Anterior cingulate cortex (tissue), 58 donors: ENCODE measurements around the gene DEPDC1B.
"Not testable (repeated sequence)": the region's sequence is repeated elsewhere in the genome, so short reads cannot be mapped to it uniquely, and the experiment has no call there.

Experiments
- DNase-seq, 58 donors: peaks; one replicate each; lab custom pipeline; 2025; lab: John Stamatoyannopoulos, UW

The DEPDC1B gene

DNA sequence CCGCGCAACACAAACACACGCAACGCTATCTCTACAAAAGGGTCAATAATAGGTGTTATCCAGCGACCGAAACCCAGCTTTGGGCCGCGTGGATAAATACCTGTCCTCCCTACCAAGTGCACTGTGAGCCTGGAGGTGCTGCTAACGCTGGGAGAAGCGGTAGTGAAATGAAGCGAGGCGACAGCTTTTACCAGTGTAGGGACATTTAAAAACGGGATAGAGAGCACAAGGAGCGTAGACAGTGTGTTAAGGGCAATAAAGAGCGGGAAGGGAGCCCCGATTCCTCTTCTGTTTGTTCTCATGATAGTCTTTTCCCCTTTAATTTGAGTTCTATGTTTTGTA lies 421 bp upstream of the DEPDC1B start:
- peak in 11 of 58 donors; percentile 11 to 69 (median 40) for DNase-seq

DNA sequence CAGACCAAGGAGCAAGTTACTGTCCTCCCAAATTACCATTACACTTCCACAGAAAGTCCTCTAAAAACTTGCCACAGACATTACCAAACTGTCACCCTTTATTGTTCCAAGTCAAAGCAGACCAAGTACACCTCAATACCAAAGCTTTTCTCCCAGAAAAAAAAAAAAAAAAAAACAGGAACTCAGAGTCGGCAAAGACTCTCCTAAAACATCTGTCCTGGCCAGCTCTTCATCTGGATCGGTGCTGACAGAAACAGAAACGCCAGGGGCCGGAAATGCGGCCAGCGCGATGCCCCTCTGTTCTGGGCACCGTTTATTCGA lies 718 bp downstream of the DEPDC1B start:
- no peak for DNase-seq

DNA sequence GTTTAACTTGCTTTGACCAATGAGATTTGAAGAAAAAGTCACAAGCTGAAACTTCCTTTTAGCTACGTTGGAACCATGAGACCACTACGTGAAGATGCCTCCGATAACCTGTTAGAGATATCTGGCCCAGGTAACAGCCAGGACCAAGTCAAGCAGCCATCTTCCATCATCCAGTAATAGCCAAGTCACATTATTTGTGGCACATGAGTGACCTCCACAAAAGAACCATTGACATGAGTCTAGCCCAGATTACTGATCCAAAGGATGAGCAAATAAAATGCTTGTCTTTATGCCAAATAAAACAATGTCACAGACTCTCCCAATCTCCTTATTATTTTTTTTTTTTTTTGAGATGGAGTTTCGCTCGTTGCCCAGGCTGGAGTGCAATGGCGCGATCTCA lies 1.6 kb downstream of the DEPDC1B start:
- DNase-seq: no peak

DNA sequence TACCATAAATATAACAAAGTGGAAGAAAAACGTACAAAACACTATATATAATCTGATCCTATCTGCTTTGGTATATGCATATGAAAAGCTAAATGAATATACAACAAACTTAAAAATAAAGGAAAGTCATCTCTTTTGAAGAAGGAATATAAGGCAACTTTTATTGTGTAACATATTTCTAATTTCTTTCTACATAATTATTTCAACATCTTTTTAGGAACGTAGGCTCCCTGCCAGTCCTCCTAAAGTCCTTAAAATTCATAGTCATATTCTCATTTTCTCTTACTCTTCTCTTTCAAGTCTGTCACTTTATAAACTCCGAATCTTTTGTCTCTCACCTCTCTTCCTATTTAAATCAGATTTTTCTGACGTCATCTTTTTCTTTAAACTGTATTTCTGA lies 9.6 kb downstream of the DEPDC1B start:
- DNase-seq: no peak

DNA sequence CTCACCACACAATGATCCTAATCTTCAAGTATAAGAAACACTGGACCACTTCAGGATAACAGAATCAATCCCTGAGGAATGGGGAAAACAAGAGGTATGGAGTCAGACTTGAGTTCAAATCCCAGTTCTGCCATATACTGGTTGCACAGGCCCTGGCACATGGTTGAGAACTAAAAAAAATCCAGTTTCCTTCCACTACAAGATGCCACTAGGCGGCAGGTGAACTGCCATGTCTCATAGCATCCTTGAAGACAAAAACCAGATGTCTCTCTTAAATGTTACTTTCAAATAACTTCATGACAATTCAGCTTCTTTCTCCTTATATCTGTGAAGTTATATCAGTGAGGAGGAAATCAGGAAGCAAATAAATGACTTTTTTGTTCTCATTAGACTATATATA lies 11.0 kb downstream of the DEPDC1B start:
- DNase-seq: no peak

DNA sequence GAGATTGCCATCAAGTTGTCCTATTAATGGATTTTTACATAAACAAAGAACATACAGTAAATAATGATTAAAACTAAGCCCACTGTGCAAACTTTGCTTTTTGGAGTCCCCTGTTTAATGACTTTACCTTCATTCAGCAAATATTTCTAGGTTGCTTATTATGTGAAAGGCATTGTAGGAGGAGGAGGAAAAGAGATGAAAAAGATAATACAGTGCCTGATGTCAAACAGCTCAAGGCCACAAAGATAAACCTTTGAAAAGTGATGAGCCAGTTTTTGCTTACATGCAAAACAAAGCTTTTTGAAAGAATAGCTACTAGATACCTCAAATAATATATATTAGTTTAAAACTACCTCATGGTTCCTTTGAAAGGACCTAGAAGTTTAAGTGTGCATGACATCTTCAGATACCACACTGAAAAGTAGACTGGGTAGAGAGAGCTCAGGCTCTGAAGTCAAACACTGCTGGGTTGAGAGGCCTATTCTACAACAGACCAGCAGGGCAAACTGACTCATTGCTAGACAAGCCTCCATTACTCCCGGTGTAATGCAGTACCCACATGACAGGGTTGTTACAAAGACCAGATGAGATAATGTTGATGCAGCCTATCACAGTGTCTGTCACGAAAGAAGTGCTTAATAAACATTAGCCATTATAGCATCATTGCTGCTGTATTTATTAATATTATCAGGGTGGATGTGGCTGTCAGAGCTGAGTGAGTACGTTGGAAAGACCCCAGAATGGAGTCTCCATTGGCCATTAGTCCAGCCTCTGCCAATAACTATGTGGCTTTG lies 11.8 kb downstream of the DEPDC1B start:
- no peak for DNase-seq

DNA sequence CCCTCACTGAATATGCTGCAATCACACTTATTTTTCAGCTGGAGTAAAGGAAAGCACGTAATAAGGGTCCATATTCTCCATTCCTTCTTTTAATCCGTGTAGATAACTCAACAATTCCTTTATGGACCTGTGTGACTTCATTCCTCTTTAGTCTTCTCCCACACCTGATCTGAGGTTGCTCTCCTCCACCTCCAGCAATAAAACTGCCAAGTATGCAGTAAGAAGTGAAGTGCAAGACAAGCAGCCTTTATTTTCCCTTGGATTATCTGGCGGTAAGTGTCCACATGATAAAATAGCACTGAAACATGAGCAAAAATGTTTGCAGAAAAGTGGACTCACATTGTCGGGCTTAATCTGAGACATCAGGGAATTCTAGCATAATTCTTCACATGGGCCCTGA lies 13.8 kb downstream of the DEPDC1B start:
- DNase-seq: no peak

DNA sequence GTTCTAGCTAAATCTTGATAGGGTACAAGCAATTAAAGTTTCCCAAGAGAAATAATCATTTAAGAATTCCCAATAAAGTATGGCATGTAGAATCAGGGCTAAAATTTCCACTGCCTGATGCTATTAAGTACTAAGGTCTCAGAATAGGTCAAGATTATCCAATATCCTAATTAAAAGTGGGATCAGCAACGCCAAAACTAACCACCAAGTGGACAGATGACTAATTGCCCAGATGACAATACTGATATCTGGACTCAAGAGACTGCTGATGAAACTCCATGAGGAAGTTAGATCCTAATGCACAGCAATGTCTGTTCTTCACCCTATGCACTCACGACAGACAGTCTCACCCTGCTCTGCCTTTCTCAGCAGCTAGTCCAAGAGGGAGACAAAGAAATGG lies 14.3 kb downstream of the DEPDC1B start:
- DNase-seq: no peak

DNA sequence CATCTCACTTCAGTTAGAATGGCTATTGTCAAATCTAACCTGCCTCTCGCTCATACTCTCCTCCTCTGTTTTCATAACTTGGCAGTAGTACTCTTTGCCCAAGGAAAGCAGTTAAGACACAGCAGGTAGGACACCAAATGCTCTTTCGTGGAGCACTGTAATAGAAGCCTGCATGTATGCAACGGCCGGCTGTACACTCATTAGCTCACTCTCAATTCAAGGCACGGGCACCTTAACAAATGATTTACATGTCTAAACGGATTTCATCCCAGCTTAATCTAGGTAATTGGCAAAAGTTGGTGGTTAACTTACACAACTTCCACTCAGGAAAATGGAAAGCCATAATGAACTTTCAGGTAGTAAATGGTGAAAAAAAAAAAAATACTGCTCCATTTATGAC lies 14.9 kb downstream of the DEPDC1B start:
- no peak for DNase-seq

DNA sequence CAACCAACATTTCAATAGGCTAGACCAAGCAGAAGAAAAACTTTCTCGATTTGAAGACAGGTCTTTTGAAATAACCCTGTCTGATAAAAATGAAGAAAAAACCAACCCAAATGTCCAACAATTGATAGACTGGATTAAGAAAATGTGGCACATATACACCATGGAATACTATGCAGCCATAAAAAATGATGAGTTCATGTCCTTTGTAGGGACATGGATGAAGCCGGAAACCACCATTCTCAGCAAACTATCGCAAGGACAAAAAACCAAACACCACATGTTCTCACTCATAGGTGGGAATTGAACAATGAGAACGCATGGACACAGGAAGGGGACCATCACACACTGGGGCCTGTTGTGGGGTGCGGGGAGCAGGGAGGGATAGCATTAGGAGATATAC lies 18.0 kb downstream of the DEPDC1B start:
- not testable (repeated sequence) for DNase-seq

DNA sequence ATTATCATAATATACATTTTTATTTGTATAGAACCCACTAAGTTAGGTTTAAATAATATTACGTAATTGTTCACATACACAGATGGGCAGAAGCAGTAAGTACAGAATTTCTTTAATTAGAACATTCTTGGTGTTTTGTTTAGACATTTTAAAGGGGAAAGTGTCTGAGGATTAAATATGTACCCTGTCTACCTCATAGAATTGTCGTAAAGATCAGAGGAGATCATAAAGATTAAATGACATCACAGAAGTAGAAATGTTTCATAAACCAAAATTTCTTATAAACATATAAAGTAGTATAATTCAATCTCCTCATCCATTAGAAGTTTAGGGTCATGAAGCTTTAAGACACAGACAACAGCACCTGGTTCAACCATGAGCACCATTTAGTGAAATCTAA lies 20.1 kb downstream of the DEPDC1B start:
- DNase-seq: no peak

DNA sequence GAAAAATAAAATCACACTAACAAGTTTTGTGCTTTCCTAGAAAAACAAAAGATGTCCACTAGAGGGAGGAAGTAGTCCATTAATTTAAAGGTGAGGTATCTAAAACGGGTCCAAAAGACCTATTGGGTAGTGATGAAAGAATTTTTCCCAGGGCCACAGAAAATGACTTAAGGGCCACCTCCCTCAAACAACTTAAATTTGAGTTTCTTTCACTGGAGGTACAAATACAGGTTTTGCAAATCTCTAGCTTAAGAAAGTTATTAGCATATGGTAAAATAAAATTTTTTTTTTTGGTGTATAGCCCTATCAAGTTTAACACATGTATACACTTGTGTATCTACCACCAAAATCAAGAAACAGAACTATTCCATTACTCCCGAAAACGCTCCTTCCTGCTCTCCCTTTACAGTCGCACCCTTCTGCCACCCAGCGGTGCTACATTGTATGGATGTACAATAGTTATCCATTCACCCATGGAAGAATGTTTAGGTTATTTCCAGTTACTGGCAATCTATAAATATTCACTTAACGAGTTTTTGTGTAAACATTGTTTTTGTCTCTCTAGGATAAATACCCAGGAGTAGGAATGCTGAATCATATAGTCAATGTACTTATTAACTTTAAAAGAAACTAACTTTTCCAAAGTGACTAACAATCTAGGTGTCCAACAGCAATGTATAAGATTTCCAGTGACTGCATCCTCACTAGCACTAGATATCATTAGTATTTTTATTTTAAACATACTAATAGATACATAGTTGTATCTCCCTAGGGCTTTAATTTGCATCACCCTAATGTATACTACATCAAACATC lies 21.9 kb downstream of the DEPDC1B start:
- peak in 2 of 58 donors; percentile 3 to 23 for DNase-seq

DNA sequence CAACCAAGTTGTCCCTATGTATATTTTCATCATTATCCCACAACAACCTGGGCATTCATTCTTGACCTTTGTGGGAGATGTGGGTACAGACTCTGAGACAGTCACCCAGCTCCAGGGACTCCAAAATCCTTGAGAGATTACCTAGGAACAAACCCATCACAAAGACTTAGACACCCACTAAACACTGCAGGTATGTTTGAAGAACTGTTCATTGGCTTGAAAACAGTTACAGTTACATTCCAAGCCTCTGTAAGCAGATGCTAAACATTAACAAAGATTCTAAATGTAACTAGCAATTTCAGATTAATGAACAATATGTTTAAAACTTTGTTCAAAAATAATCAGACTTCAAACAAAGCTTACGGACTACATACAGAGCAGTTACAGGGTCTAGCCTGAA lies 24.7 kb downstream of the DEPDC1B start:
- no peak for DNase-seq

DNA sequence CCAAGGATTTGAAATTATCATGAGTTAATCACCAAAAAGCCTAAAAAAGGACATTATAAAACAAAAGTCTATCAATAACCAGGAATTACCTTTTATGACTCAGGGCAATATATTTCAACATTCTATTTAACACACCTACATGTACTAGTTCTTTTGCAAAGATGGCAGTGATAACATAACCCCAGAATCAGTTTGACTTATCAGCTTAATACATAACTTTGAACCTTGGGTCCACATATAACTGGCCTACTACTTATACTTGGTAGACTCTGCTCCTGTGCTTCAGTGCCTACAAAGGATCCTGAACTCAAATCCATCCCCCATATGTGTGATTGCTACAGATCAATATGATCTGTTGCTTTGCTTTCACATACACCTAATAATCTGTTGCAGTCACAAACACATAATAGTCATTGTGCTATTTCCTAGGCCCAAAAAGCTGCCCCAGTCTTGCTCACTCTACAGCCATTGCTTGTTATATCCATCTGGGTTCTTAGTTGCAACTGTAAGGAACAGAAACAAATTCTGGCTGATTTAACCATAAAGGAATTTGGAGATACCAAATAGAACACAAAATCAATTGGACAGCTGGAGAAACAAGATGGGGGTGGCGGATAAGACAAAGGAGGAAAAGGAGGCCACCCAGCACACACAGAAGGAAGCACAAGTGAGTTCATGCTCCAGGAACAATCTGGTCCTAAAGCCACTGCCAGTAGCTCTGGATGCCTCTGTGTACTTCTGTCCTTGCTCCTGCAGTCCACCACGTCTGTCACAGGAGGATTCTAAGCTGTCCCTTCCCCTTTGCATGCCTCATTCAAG lies 25.5 kb downstream of the DEPDC1B start:
- no peak for DNase-seq

DNA sequence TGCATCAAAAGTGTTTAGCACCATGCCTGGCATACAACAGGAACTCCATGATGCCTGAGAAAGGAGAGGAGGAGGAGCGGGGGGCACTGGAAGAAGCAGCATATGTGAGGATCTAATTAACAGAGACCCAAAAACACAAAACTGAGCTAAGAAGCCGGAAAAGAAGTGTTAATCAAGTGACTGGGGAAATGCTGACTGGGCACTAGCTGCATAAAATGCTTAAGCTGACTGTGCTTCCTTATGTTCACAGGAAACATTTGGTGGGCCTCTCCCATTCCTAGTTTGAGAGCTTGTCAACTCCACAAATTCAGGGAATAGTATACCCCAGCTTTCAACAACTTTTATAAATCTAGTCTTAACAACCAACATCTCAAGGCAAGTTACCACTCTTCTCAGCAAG lies 26.6 kb downstream of the DEPDC1B start:
- no peak for DNase-seq

DNA sequence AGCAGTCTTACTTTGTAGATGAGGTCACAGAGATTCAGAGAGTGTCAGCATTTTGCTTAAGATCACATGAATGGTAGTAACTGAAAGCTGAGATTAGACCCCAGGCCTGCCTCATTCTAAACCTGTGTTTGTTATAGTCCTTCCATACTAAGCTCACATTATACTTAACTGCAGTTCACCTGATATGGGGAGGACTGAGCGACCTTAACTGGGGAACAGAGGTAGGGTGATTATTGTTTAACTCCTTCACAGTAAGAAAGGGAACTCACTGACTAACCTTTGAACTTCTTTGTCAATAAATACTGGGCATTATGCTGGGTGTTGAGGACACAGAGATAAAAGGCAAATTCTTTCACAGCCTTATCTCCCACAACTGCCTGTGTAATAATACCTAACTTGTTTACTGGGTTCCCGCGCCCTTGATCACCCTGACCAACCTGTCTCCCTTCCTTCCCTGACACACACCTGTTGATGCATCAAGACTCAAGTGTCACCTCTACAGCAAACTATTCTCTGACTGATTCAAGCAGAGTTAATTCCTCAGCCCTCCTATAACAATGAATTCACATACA lies 27.2 kb downstream of the DEPDC1B start:
- DNase-seq: no peak

DNA sequence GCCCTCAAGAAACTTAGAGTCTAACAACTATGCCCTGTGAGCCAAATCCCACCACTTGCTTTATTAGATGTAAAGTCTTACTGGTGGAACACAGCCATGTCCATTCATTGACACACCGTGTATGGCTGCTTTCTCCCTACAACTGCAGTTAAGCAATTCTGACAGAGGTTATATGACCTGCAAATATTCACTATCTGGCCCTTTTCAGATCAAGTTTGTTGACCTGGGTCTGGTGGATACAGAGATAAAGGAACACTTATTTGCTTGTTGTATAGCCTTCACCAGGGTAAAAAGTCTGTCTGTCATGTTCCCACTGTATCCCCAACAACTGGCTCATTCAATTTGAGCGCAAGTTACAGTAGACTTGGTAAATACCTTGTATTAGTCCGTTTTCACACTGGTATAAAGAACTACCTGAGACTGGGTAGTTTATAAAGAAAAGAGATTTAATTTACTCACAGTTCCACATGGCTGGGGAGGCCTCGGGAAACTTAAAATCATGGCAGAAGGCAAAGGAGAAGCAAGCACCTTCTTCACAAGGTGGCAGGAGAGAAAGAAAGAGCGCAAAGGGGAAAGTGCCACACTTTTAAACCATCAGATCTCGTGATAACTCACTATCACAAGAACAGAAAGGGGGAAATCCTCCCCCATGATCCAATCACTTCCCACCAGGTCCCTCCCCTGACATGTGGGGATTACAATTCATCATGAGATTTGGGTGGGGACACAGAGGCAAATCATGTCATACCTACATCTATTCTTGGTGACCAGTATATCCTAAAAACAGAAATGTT lies 27.9 kb downstream of the DEPDC1B start:
- DNase-seq: no peak

DNA sequence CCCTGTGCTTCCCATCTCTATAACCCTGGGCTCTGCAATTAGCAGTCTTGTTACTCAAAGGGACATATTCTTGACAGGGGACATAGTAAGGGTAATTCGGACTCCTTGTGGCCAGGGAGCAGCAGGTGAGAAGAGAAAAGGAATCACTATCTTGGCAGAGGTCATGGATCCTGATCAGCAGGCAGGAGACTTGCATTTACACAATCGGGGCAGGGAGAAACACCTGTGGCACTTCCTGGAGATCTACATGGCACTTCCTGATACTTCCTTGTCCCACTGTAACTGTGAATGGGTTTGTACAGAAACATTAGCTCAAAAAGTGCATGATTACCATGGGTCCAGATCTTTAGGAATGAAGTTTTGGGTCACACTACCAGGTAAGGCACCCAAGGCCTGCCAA lies 29.2 kb downstream of the DEPDC1B start:
- DNase-seq: no peak

DNA sequence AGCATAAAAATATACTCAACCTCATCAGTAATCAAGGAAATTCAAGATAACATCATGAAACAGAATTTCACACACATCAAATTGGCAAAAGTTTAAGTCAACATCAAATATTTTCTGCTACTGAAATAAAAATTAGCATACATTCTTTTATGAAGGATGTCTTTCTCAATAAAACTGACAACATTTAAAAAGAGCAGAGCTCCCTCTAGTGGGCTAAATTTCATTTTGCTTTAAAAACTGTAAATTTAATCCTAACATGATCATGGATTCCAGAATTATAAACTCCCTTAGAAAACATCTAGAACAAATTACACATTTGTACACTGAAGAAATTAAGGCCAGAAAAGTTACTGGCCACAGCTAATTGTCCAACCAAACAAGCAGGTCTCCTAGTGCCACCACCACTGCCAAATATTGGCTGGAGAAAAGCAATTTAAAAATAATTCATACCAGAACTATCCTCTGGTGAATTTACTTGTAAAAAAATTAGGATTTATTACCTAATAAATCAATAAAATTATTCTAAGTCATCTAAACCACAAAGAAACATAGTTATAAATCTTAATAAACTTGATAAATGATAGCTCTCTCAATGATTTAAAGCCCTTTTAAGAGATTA lies 31.2 kb downstream of the DEPDC1B start:
- peak in 2 of 58 donors; percentile 8 to 9 for DNase-seq
